Upper lobe of left lung (tissue), 4 donors: ENCODE measurements around the gene TPSD1.

Experiments
- POLR2A ChIP-seq, 4 donors: fragments of 450-650 bp; IDR thresholded peaks; one replicate each; pipeline ENCODE4 v1.5.1; 2016 to 2017; ENCODE audit warnings: antibody characterized with exemption in 4 of 4, mild to moderate bottlenecking in 2 of 4
- POLR2AphosphoS5 ChIP-seq, 2 donors: sonication (generic); formaldehyde crosslinking; IDR thresholded peaks; one replicate each; pipeline ENCODE4 v1.5.1; 2017; ENCODE audit warnings: antibody characterized with exemption in 2 of 2
- TF ChIP-seq, protein P1 (sequence below), 6 experiments: fragments of 450-650 bp in 4 of 6; fragments of 200-600 bp in 2 of 6; sonication (generic) in 2 of 6; IDR thresholded peaks; one replicate each; pipeline ENCODE4 v1.5.1; 2016 to 2019; ENCODE audit warnings: antibody characterized with exemption in 6 of 6

DNA sequence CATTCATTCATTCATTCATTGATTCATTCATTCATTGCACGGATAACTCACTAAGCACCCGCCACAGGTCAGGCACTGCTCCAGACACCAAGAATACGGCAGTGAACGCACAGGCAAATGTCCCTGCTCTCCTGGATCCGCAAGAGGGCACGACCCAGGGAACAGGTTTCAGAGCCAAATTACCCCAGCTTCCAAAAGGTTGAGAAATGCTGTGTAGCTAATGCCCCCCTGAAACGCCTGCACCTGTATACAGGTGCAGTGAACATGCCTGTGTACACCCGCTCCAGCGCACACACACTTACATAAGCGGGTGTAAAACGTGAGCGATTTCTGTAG is 44.0 kb downstream of the TPSD1 start:
- TF ChIP-seq, protein P1, sequence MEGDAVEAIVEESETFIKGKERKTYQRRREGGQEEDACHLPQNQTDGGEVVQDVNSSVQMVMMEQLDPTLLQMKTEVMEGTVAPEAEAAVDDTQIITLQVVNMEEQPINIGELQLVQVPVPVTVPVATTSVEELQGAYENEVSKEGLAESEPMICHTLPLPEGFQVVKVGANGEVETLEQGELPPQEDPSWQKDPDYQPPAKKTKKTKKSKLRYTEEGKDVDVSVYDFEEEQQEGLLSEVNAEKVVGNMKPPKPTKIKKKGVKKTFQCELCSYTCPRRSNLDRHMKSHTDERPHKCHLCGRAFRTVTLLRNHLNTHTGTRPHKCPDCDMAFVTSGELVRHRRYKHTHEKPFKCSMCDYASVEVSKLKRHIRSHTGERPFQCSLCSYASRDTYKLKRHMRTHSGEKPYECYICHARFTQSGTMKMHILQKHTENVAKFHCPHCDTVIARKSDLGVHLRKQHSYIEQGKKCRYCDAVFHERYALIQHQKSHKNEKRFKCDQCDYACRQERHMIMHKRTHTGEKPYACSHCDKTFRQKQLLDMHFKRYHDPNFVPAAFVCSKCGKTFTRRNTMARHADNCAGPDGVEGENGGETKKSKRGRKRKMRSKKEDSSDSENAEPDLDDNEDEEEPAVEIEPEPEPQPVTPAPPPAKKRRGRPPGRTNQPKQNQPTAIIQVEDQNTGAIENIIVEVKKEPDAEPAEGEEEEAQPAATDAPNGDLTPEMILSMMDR (IDR thresholded peaks at IDR 0.05): no peak
- TF ChIP-seq POLR2AphosphoS5 (IDR thresholded peaks at IDR 0.05) (no peak), POLR2A (IDR thresholded peaks at IDR 0.05) (no peak)
